SHP77 treated with DMSO at 0.1 percent for 48 hours (cell line): ENCODE data around the gene RGS10.

ENCODE experiments used
- DNase-seq: peaks from one replicate; lab custom pipeline; 2025; lab: John Stamatoyannopoulos, UW

The RGS10 gene

DNA sequence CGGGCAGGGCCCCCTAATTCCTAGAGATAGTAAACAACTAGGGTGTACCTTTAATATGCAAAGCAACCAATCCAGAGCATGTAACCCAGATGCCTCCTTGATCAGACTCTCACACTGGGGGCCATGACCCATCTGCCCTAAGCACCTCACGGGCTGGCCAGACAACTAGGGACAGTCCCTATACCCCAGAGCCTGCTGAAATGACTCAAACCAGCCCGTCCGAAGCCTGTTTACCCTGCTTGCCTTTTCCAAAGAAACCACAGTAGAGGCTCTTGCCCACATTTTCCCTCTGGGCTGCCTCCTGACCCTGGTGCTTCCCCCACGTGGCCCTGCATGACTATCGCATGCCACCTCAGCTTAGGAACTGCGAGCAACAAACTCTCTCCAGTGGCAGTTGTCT, 46.2 kb downstream of the RGS10 start:
- DNase-seq: no peak

DNA sequence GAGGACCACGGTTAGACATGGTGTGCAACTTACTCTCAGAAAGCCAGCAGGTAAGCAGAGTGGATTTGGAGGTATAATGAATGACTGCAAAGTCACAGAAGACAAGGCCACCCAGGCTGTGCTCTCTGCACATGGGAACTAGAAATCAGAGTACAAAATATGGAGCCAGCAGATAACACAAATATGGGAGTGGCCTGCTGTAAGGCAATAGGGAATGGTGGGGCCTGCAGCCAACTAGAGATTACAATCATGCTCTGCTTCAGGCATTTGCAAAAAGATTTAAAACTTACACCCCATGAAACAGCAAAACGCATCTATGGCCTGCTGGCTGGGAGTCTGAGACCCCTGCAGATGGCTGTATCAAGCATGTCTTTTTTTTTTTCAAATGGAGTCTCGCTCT, 47.0 kb downstream of the RGS10 start:
- no peak for DNase-seq

DNA sequence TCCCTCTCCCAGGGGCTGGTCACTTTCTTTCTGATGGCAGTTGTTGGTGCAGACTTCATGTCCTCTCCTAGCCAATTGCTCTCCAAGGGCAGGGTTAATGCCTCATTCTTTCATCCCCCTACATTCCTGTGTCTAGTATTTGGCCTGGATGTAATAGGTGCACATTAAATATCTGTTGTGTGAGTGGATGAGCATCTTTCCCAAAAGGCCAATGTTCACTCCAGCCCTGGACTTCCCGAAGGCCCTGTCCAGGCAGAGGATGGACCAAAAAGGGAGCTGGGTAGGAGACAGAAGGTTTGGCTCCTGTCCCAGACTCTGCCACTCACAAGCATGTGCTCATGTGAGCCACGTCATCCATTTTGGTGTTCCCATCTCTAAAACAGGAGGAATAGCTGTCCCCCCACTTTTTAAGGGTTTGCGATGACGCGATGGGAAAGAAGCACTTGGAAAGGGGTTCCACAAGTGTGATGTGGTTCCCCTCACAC, 47.5 kb downstream of the RGS10 start:
- DNase-seq: no peak

DNA sequence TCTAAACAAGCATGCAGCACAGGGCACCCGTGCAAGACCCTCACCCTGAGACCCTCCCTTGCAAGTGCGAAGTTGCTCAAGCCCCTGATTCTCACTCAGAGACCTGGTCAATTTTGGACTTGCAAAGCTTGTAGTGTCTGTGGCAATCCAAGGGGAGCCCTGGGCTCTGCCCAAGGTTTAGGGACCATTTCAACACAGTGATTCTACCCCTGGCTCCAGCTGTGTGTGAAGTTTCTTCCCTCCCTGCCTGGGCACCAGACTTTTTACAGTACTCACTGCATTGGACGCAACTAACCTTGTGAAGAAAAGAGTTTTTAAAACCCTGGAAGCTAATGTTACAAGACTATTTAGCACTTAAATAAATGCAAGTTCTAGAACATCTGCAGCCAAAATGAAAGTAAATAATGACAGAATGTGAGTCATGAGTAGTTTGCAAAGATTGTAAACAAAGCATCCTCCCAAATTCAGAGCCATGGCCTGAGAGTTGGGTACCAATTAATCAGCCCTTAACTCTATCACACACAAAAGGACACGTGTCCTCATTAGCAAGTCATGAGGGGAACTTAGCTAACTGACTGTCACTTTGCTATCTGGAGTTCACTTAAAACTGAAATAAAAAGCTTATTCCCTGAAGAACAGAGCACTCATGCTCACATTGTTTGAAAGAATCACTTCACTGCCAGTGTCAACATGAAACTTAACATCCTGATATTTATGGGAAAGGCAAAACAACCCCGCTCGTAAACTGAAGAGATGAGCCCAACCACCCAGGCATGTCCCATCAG, 48.1 kb downstream of the RGS10 start:
- DNase-seq: no peak

DNA sequence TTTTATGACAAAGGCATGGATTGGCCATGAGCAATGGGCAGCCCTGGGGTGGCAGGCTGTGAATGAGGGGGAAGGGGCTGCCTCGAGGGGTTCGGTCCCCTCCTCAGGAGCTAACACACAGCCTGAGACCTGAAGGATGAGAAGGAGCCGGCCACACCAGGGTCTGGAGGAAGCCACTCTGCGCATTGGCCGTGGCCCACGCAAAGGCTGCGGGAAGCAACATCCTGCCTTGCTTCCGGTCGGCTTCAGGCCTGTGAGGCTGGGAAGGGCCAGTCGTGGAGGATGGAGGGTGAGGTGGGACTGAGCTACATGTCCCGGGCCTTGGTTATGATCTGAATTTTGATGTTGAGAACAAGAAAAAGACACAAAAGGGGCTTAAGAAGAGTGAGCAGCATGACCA, 49.4 kb downstream of the RGS10 start:
- DNase-seq: no peak

DNA sequence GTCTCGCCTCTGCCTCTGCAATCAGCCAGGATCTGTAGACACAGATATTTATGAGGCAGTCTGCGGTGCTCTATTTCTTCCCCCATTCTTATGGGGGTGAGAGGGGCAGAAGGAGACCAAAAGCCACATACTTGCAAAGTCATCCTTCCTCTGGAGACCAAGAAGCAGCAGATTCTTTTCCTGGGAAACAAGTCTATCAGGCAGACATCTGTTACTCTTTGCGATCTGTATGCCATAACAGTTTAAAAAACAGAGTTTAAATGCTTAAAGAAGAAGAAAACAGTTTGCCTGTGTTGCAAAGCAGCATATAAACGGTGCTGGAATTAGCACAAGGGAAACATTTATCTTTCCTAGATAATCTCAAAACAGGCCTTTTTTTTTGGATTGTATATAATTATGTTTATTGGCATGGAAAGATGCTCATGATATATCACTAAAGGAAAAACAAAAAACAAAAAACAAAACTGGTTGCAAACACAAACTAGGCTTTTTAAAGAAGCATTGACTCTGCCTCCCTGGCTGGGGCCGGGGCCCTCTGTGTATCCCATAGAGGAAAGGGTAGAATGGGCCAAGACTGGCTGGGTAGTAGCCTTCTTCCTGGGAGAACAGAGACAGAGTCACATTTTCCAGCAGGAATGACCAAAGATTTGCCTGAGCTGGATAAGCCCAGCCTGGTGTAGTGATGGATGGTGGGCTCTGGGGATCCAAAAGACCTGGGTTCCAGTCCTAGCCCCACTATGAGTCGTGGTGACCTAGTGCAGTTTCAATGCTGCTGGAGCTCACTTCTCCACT, 50.4 kb downstream of the RGS10 start:
- DNase-seq: no peak

DNA sequence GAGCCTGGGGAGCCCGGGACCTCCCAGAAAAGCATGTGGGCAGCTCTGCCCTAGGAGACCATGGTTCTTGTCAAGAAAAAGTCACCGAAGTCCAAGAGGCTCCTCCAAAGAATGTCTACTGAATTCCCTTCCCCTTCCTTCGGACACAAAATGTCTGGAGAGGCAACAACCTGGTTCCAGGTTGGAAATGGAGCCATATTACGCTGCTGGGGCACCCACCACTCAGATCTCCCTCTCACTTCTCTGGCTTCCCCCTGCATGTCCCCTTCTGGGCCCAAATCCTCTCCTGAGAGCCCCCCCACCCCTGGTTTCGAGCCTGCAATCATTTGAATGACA, 52.6 kb downstream of the RGS10 start:
- no peak for DNase-seq

DNA sequence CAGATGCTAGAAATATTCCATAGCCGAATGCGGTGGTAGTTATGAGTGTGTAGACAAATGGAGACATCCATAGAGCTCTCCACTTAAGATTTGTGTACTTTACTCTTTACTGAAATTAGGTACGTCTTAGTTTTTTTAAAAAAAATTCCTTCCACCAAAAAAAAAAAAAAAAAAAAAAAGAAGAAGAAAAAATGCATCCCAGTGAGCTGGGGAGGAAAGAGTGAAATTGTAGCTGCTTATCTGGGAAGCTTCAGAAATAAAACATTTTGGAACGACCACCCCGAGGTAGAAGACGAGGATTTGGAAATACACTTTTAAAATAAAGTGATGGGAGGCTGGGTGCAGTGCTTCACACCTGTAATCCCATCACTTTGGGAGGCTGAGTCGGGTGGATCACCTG, 53.8 kb downstream of the RGS10 start:
- DNase-seq: no peak

DNA sequence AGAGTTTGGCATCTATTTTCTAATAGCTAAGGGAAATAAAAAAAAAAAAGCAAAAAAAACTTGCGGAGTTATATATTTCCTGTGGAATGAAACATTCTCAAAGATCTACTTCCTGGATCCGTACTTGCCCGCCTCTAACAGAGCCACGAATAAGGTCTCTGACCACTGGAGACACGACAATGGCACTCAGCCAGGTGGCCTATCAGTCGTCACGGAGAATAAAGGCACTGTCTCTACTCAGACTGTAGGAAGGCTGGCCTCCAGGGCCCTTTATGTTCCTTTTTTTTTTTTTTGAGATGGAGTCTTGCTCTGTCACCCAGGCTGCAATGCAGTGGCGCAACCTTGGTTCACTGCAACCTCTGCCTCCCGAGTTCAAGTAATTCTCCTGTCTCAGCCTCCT, 58.7 kb downstream of the RGS10 start:
- no peak for DNase-seq

DNA sequence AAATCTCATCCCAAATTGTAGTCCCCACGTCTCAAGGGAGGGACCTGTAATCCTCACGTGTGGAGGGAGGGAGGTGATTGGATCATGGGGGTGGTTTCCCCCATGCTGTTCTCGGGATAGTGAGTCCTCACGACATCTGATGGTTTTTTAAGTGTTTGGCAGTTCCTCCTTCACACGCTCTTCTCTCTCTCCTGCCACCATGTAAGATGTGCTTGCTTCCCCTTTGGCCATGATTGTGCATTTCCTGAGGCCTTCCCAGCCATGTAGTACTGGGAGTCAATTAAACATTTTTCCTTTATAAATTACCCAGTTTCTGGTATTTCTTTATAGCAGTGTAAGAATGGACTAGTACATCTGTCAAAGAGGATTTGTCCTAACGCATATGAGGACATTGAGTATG, 59.5 kb downstream of the RGS10 start:
- no peak for DNase-seq

DNA sequence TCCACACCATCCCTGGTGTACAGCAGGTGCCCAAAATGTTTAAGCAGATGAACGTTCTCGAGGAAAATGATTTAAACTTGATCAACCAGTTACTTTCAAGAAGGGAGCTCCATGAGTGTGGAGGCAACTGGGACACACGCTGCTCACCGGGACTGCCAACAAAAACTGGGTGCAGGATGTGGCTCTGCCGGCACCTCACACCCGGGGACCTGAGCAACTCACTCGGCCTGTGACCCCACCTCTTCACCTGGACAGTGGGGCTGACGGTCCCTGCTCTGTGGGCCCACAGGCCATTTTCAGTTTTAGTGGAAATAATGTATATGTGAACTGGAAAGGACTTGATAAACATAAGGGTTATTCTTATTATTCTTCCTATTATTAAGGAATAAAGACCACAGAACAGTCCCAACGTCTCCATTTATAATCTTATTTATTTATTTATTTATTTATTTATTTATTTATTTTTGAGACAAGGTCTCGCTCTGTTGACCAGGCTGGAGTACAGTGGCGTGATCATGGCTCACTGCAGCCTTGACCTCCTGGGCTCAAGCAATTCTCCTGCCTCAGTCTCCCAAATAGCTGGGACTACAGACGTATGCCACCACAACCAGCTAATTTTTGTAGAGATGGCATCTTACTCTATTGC, 60.6 kb downstream of the RGS10 start:
- DNase-seq: no peak

DNA sequence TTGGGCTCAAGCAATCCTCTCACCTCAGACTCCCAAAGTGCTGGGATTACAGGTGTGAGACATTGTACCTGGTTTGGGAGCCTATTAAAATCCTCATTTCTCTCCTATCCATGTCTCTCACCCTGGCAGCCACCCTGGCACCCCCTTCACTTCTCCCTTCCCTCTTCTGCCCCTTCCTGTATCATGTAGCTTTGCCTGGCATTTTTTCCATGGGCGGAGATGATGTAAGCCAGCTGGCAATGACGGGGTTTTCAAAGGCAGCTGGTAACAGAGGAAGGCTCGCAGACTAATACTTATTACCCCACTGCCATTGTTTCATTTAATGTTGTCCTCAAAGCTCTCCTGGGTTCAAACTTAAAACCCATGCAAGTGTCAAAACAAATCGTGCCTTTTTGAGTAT, 61.9 kb downstream of the RGS10 start:
- no peak for DNase-seq

DNA sequence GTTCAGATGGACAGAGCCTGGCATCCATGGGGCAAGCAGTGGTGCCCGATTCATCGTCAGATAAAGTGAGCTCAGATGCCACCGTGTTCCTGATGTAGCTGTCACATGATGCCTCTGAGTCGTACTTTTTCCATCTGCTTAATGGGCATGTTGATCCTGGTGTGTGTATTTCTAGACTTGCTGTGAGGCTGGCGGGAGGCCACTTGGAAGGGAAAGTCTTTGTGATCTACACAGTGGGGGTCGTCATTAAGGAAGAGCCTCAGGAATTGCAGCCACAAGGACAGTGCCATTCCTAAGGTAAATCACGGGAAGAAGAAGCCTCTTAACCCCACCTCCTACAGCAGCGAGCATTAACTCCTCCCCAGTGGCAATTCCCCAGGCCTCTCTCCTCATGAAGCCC, 63.0 kb downstream of the RGS10 start:
- no peak for DNase-seq

DNA sequence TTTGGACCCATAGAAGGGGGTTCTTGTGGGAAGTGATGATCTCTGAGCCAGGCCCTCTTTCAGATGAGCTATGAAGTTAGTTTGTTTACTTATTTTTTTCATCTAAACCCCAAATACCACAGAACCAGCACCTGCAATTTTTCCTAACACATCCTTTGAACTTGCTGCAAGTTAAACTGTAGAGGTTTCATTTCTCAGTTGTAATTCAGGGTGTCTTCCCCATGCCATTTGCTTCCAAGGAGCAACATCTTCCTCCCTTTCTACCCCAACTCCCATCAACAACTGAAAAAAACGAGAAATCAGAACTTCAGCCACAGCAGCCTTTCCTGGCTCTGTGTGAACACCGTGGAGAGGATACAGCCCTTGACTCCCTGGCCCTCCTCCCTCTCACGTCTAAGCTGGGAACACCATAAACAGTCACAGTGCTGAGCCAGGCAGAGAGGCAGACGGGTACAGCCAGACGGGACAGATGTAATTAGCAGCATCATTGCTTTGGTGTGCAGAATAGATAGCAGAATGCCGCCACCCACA, 63.6 kb downstream of the RGS10 start:
- DNase-seq: no peak

DNA sequence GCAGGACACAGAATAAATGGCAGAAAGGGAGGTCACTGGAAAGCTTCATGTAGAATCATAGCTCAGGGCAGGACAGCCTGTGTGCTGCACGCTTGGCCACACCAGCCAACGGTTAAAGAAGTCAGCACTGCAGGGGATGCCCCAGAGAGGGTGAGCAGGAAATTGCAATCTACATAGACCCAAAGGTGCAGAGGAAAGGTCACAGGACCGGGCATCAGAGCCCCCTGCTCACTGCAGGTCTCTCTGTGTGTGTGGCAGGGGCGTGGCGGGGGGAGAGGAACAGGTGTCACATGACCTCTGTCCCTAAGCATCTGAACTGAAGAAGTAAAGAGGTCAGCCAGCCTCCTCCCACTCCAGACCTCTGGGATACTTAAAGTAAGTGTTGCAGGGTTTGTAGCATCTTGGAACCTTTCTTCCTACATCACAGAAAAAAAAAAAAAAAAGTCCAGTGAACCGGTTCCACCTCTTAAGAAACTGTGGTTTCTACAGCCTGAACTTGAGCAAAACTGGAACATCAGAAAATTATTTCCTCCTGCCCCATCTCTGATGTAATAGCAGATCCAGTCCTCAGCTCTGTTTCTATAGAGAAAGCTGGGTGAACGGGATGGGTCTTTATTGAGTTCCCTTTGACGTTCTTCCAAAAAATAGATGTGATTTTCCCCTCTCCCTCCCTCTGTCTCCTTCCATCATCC, 64.3 kb downstream of the RGS10 start:
- DNase-seq: no peak

DNA sequence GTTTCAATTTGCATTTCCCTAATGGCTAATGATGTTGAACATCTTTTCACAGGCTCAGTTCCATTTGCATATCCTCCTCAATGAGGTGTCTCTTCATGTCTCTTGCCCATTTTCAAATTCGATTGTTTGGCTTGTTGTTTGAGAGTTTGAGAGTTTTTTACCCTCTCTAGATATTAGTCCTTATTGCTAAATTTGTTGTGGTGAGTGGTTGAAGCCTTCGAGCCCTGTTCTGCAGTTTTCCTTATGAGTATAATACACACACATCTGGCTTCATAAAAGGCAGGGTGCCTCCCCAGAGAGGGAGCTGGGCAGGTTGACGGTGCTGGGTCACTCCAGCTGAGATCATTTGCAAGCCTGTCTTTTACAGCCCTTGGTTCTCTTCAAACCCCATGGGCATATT, 65.1 kb downstream of the RGS10 start:
- DNase-seq: no peak

DNA sequence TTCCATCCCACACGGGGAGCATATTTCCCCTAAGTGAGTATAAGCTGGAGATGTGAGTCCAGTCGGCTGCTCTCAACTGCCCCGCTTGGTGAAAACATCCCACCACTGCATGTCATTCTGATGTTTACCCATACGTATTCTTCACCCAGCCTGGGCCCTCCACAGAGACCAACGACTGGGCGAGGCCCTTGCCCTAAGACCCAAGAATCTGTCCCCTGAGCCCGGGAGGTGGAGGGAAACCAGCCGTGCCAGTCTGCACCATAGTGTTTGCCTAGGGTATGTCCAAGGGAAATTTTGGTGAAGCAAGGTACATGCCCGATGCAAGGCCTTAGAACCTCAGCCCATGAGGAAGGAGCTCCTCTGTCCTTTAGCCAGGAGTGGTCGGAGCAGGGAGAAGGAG, 67.9 kb downstream of the RGS10 start:
- DNase-seq: no peak

DNA sequence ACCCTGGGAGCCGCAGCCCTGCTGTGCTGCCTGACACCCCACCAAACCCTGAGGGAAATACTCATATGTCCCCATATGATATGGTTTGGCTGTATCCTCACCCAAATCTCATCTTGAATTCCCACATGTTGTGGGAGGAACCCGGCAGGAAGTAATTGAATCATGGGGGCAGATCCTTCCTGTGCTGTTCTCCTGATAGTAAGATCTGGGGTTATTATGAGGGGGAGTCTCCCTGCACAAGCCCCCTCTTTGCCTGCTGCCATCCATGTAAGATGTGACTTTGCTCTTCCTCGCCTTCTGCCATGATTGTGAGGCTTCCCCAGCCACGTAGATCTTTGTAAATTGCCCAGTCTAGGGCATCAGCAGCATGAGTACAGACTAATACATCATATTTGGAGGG, 68.7 kb downstream of the RGS10 start:
- no peak for DNase-seq

DNA sequence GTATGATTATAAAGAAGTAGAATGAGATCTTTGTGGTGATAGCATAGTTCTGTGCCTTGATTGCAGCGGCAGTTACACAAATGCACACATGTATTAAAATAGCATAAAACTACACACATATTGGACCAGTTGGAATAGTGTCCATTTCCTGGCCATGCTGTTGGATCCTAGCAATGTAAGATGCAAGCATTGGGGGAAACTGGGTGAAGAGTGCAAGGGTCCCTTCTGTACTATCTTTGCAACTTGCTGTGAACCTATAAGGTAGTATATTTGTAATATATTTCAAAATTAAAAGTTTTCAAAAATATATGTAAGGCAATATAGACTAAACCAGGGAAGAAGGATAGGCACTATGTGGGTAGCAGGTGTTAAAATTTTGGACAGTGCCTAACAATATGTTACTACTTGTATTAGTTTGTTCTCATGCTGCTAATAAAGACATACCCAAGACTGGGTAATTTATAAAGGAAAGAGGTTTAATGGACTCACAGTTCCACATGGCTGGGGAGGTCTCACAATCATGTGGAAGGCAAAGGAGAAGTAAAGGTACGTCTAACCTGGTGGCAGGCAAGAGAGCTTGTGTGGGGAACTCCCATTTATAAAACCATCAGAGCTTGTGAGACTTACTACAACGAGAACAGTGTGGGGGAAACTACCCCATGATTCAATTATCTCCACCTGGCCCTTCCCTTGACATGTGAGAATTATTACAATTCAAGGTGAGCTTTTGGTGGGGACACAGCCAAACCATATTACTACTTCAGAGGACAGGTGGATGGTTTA, 71.4 kb downstream of the RGS10 start:
- DNase-seq: no peak

DNA sequence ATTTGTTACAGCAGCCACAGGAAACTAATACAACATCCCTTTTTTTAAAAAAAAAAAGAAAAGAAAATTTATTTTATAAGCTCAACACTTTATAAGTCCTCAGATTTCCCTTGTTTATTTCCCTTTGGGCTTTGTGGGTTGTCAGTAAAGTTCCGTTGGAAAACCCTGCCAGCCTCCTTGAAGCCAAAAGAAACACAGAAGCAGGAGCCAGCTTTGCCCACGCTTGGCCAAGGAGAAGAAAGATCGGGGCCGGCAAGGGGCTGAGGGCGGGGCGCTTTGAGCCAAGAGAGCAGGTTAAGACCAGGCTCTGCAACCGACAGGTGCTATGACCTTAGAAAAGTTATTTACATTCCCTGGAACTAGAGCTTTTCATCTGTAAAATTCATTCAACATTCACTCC, 72.7 kb downstream of the RGS10 start:
- no peak for DNase-seq

DNA sequence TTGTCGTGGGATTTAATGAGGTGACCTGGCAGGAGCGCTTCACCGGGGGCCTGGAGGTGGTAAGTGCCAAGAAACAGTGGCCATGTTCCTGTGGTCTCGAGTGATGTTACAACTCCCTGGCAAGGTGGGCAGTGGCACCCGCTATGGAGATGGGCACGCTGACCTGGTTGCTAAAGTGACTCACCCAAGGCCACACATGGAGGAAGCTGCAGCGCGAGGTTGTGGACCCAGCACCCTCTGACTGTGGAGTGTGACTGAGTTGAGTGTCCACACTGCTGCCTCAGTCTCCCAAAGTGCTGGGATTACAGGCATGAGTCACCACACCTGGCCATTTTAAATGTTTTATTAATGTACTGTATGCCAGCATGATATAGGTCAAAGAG, 73.2 kb downstream of the RGS10 start:
- DNase-seq: no peak
